ENCODE data around the gene ST6GALNAC1.

ST6GALNAC1 gene

GRCh38 chr17:76577876-76578275, 65.7 kb downstream of the ST6GALNAC1 start:
- no peak for DNase-seq (ENCODE audit: low read depth)

GRCh38 chr17:76576189-76576588, 67.4 kb downstream of the ST6GALNAC1 start:
- DNase-seq (ENCODE audit: low read depth) = no peak

- DNase-seq (ENCODE audit: low read depth) = no peak
These were observed 68.0 kb downstream of the ST6GALNAC1 start for GRCh38 chr17:76575570-76575969.
